Nephron progenitor cell (in vitro differentiated cells): ENCODE data around the gene MYLK2.

ENCODE experiments used
- DNase-seq: peaks from one replicate; pipeline ENCODE4 v3.0.0; 2021
- H3K27ac Mint-ChIP-seq: 2 replicates; pipeline ENCODE4 v1.8.0; 2021; ENCODE audit warnings: mild to moderate bottlenecking, moderate library complexity, mixed read lengths
- H3K27me3 Mint-ChIP-seq: 2 replicates; pipeline ENCODE4 v1.8.0; 2021; ENCODE audit warnings: mild to moderate bottlenecking, low read depth, mixed read lengths; ENCODE audit not compliant: poor library complexity
- H3K36me3 Mint-ChIP-seq: 2 replicates; pipeline ENCODE4 v1.8.0; 2021; ENCODE audit warnings: low read depth, mixed read lengths
- H3K4me1 Mint-ChIP-seq: 2 replicates; pipeline ENCODE4 v1.8.0; 2021; ENCODE audit warnings: mixed read lengths
- H3K4me3 Mint-ChIP-seq: 2 replicates; pipeline ENCODE4 v1.8.0; 2021; ENCODE audit warnings: mild to moderate bottlenecking, moderate library complexity, mixed read lengths
- H3K9me3 Mint-ChIP-seq: 2 replicates; pipeline ENCODE4 v1.8.0; 2021; ENCODE audit warnings: mild to moderate bottlenecking, moderate library complexity, mixed read lengths
- CTCF ChIP-seq: fragments of 200-600 bp; sonication (generic); IDR thresholded peaks from 2 replicates; pipeline ENCODE4 v1.5.0; 2021; ENCODE audit warnings: antibody characterized with exemption

Gene MYLK2

GRCh38 chr20:31848088-31848999, 29.2 kb downstream of the MYLK2 start:
- DNase-seq: no peak
- no peaks in the 10 kb centered on the region for H3K36me3 Mint-ChIP-seq
- no peaks in the 10 kb centered on the region for H3K9me3 Mint-ChIP-seq
- no peak for TF ChIP-seq CTCF
- H3K27ac Mint-ChIP-seq: no peak overlapping the region
- peaks cover 29% of the 10 kb centered on the region for H3K27me3 Mint-ChIP-seq
- H3K4me1 Mint-ChIP-seq: peaks cover 20% of the 10 kb centered on the region
- no peak overlapping the region for H3K4me3 Mint-ChIP-seq

GRCh38 chr20:31849306-31849930, 30.3 kb downstream of the MYLK2 start:
- peaks cover 9% of the 10 kb centered on the region for H3K4me1 Mint-ChIP-seq
- no peak overlapping the region for H3K27ac Mint-ChIP-seq
- H3K4me3 Mint-ChIP-seq: no peak overlapping the region
- H3K9me3 Mint-ChIP-seq: no peaks in the 10 kb centered on the region
- TF ChIP-seq CTCF: no peak
- DNase-seq: no peak
- no peaks in the 10 kb centered on the region for H3K36me3 Mint-ChIP-seq
- H3K27me3 Mint-ChIP-seq: peaks cover 29% of the 10 kb centered on the region

- H3K4me1 Mint-ChIP-seq: peaks cover 7% of the 10 kb centered on the region
- DNase-seq: no peak
- no peak overlapping the region for H3K4me3 Mint-ChIP-seq
- no peaks in the 10 kb centered on the region for H3K36me3 Mint-ChIP-seq
- peaks cover 29% of the 10 kb centered on the region for H3K27me3 Mint-ChIP-seq
- no peaks in the 10 kb centered on the region for H3K9me3 Mint-ChIP-seq
- no peak for TF ChIP-seq CTCF
- H3K27ac Mint-ChIP-seq: no peak overlapping the region
Measured at GRCh38 chr20:31851240-31851955, 32.2 kb downstream of the MYLK2 start.

- no peak overlapping the region for H3K4me3 Mint-ChIP-seq
- no peak for DNase-seq
- H3K9me3 Mint-ChIP-seq: no peaks in the 10 kb centered on the region
- H3K27ac Mint-ChIP-seq: no peak overlapping the region
- H3K27me3 Mint-ChIP-seq: peaks cover 28% of the 10 kb centered on the region
- no peaks in the 10 kb centered on the region for H3K36me3 Mint-ChIP-seq
- peaks cover 7% of the 10 kb centered on the region for H3K4me1 Mint-ChIP-seq
- TF ChIP-seq CTCF: no peak
Measured at GRCh38 chr20:31853481-31853880, 34.3 kb downstream of the MYLK2 start.

GRCh38 chr20:31856516-31856915, 37.4 kb downstream of the MYLK2 start:
- Mint-ChIP-seq H3K27ac (no peak overlapping the region), H3K36me3 (no peaks in the 10 kb centered on the region), H3K4me3 (no peak overlapping the region), H3K27me3 (peaks cover 12% of the 10 kb centered on the region), H3K9me3 (no peaks in the 10 kb centered on the region), H3K4me1 (peaks cover 13% of the 10 kb centered on the region)
- TF ChIP-seq CTCF: no peak
- DNase-seq: no peak
